Loucy (cell line): ENCODE results near the gene BMI1.

Source experiments
- H2AFZ ChIP-seq: fragments of 200-600 bp; sonication (generic); 2 replicates; pipeline ENCODE4 v1.6.0; 2016; ENCODE audit warnings: antibody characterized with exemption, mild to moderate bottlenecking, low read length, moderate library complexity
- H3F3A ChIP-seq: fragments of 200-600 bp; 2 replicates; pipeline ENCODE4 v1.6.0; 2016; ENCODE audit warnings: antibody characterized with exemption, low read depth, mild to moderate bottlenecking
- H3K27me3 ChIP-seq: fragments of 200-600 bp; sonication (generic); 2 replicates; pipeline ENCODE4 v1.6.1; 2014; ENCODE audit warnings: low read length, mild to moderate bottlenecking; ENCODE audit not compliant: insufficient read depth, poor library complexity, severe bottlenecking
- H3K36me3 ChIP-seq: fragments of 200-600 bp; sonication (generic); 2 replicates; pipeline ENCODE4 v1.6.1; 2016; ENCODE audit warnings: low read length; ENCODE audit not compliant: insufficient read depth
- H3K4me1 ChIP-seq: fragments of 200-600 bp; sonication (generic); 2 replicates; pipeline ENCODE4 v1.5.1; 2014; ENCODE audit warnings: low read length, mild to moderate bottlenecking; ENCODE audit not compliant: insufficient read depth, poor library complexity, severe bottlenecking
- H3K4me2 ChIP-seq: fragments of 200-600 bp; sonication (generic); 2 replicates; pipeline ENCODE4 v1.6.0; 2014; ENCODE audit warnings: antibody characterized with exemption, low read length, low read depth, mild to moderate bottlenecking; ENCODE audit not compliant: poor library complexity, severe bottlenecking
- H3K4me3 ChIP-seq: fragments of 200-600 bp; sonication (generic); 2 replicates; pipeline ENCODE4 v1.5.1; 2014; ENCODE audit warnings: low read length, mild to moderate bottlenecking, mixed read lengths; ENCODE audit not compliant: poor library complexity, severe bottlenecking
- H3K79me2 ChIP-seq: fragments of 200-600 bp; sonication (generic); 2 replicates; pipeline ENCODE4 v1.6.1; 2014; ENCODE audit warnings: low read length; ENCODE audit not compliant: insufficient read depth
- H3K9ac ChIP-seq: fragments of 200-600 bp; sonication (generic); 2 replicates; pipeline ENCODE4 v1.6.0; 2014; ENCODE audit warnings: mild to moderate bottlenecking, low read depth, low read length, moderate library complexity; ENCODE audit not compliant: poor library complexity, severe bottlenecking
- H3K9me2 ChIP-seq: fragments of 200-600 bp; sonication (generic); replicated peaks from 2 replicates; pipeline ENCODE4 v1.6.1; 2016; ENCODE audit warnings: low read depth, low read length, mixed read lengths
- H3K9me3 ChIP-seq: fragments of 200-600 bp; sonication (generic); 2 replicates; pipeline ENCODE4 v1.6.1; 2014; ENCODE audit warnings: mild to moderate bottlenecking, antibody characterized with exemption, low read length, low read depth; ENCODE audit not compliant: insufficient read depth
- H4K20me1 ChIP-seq: fragments of 200-600 bp; sonication (generic); 2 replicates; pipeline ENCODE4 v1.6.0; 2014; ENCODE audit warnings: antibody characterized with exemption, low read length, mild to moderate bottlenecking; ENCODE audit not compliant: insufficient read depth, poor library complexity, severe bottlenecking
- CTCF ChIP-seq: fragments of 200-600 bp; sonication (generic); conservative IDR thresholded peaks from 2 replicates; pipeline ENCODE4 v1.5.1; 2014; ENCODE audit warnings: mild to moderate bottlenecking, antibody characterized with exemption, low read length
- EZH2phosphoT487 ChIP-seq: fragments of 200-600 bp; IDR thresholded peaks from 2 replicates; pipeline ENCODE4 v1.6.1; 2018; ENCODE audit warnings: antibody characterized with exemption, mild to moderate bottlenecking, moderate library complexity, borderline replicate concordance

Gene BMI1

GRCh38 chr10:22366435-22366703, 45.5 kb downstream of the BMI1 start:
- Histone ChIP-seq H3K9ac (no peak overlapping the region), H3K9me2 (no peaks in the 10 kb centered on the region), H3K4me1 (peaks cover 48% of the 10 kb centered on the region), H3K36me3 (no peaks in the 10 kb centered on the region), H3K4me3 (no peak overlapping the region), H3K27me3 (no peaks in the 10 kb centered on the region), H2AFZ (peak overlapping the region; percentile 51; the same call in 1 of the 2 replicates), H3F3A (no peaks in the 10 kb centered on the region), H3K79me2 (no peaks in the 10 kb centered on the region), H3K4me2 (peak overlapping the region; percentile 55), H3K9me3 (no peaks in the 10 kb centered on the region), H4K20me1 (no peaks in the 10 kb centered on the region)
- no peak for TF ChIP-seq EZH2phosphoT487
- TF ChIP-seq CTCF, result no peak

- H3K4me1 ChIP-seq, result peaks cover 48% of the 10 kb centered on the region
- no peaks in the 10 kb centered on the region for H3K79me2 ChIP-seq
- no peaks in the 10 kb centered on the region for H3F3A ChIP-seq
- TF ChIP-seq CTCF (no peak), EZH2phosphoT487 (no peak)
- H3K36me3 ChIP-seq, result no peaks in the 10 kb centered on the region
- H2AFZ ChIP-seq, result peak overlapping the region; percentile 51; the same call in 1 of the 2 replicates
- no peaks in the 10 kb centered on the region for H3K27me3 ChIP-seq
- no peaks in the 10 kb centered on the region for H3K9me2 ChIP-seq
- no peak overlapping the region for H3K9ac ChIP-seq
- no peak overlapping the region for H3K4me3 ChIP-seq
- H3K9me3 ChIP-seq, result no peaks in the 10 kb centered on the region
- H4K20me1 ChIP-seq, result no peaks in the 10 kb centered on the region
- H3K4me2 ChIP-seq, result peak overlapping the region; percentile 55
Observed at GRCh38 chr10:22366771-22367170, 45.9 kb downstream of the BMI1 start.

GRCh38 chr10:22367471-22367870, 46.6 kb downstream of the BMI1 start:
- Histone ChIP-seq H3K36me3 (no peaks in the 10 kb centered on the region), H3K9me3 (no peaks in the 10 kb centered on the region), H4K20me1 (no peaks in the 10 kb centered on the region), H3F3A (no peaks in the 10 kb centered on the region), H3K9ac (no peak overlapping the region), H3K79me2 (no peaks in the 10 kb centered on the region), H3K4me1 (peaks cover 48% of the 10 kb centered on the region), H3K27me3 (no peaks in the 10 kb centered on the region), H2AFZ (peak overlapping the region; percentile 47), H3K4me3 (peak overlapping the region; percentile 25), H3K4me2 (peak overlapping the region; percentile 55), H3K9me2 (no peaks in the 10 kb centered on the region)
- TF ChIP-seq EZH2phosphoT487 (no peak), CTCF (no peak)
